ENCODE results near the gene VSX1. TPM values are rescaled to one million over a fixed set of nuclear protein-coding genes. Genes with fewer than 3 reads are reported as not detected.
A peak's percentile ranks its signal among the peaks of the same experiment; 100 is the strongest.

The VSX1 gene
- total RNA-seq, 2 donors from 2014 or later = not detected

- Mint-ChIP-seq H3K36me3 (ENCODE audit: low read depth) (no peaks in the 10 kb centered on the region), H3K4me1 (peaks cover 8% of the 10 kb centered on the region), H3K9me3 (no peaks in the 10 kb centered on the region), H3K27ac (no peak overlapping the region), H3K27me3 (ENCODE audit: insufficient read depth) (peaks cover 97% of the 10 kb centered on the region), H3K4me3 (peak overlapping the region; percentile 24)
- TF ChIP-seq, protein P1, sequence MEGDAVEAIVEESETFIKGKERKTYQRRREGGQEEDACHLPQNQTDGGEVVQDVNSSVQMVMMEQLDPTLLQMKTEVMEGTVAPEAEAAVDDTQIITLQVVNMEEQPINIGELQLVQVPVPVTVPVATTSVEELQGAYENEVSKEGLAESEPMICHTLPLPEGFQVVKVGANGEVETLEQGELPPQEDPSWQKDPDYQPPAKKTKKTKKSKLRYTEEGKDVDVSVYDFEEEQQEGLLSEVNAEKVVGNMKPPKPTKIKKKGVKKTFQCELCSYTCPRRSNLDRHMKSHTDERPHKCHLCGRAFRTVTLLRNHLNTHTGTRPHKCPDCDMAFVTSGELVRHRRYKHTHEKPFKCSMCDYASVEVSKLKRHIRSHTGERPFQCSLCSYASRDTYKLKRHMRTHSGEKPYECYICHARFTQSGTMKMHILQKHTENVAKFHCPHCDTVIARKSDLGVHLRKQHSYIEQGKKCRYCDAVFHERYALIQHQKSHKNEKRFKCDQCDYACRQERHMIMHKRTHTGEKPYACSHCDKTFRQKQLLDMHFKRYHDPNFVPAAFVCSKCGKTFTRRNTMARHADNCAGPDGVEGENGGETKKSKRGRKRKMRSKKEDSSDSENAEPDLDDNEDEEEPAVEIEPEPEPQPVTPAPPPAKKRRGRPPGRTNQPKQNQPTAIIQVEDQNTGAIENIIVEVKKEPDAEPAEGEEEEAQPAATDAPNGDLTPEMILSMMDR (conservative IDR thresholded peaks at IDR 0.05) = no peak
- H3K27me3 ChIP-seq (ENCODE audit: control insufficient read depth, insufficient read depth, low read length, poor library complexity, severe bottlenecking) = peaks cover 100% of the 10 kb centered on the region
- H3K27ac ChIP-seq (ENCODE audit: low read depth, low read length) = no peak overlapping the region
- H3K9ac ChIP-seq (ENCODE audit: extremely low read depth, low read length, poor library complexity, severe bottlenecking) = no peak overlapping the region
- no peak for DNase-seq
- no peaks in the 10 kb centered on the region for H3K4me1 ChIP-seq (ENCODE audit: control insufficient read depth, insufficient read depth, low read length)
- no peaks in the 10 kb centered on the region for H3K9me3 ChIP-seq (ENCODE audit: control insufficient read depth, low read length)
- no peaks in the 10 kb centered on the region for H3K36me3 ChIP-seq (ENCODE audit: control insufficient read depth, insufficient read depth, low read length)
- 2 to 4% methylated on average over 33 to 44 of the region's 44 CpGs for WGBS, 2 experiments (ENCODE audit: insufficient coverage in 1 of 2, insufficient read length in 1 of 2)
- peak overlapping the region; percentile 73 for H3K4me3 ChIP-seq (ENCODE audit: low read length)
Observed at GRCh38 chr20:25083141-25083772, 1.3 kb upstream of the VSX1 start.

GRCh38 chr20:25082498-25082873 lies 545 bp upstream of the VSX1 start:
- no peak overlapping the region for H3K4me3 Mint-ChIP-seq
- H3K9me3 ChIP-seq (ENCODE audit: control insufficient read depth, low read length) = no peaks in the 10 kb centered on the region
- no peak for DNase-seq

DNA sequence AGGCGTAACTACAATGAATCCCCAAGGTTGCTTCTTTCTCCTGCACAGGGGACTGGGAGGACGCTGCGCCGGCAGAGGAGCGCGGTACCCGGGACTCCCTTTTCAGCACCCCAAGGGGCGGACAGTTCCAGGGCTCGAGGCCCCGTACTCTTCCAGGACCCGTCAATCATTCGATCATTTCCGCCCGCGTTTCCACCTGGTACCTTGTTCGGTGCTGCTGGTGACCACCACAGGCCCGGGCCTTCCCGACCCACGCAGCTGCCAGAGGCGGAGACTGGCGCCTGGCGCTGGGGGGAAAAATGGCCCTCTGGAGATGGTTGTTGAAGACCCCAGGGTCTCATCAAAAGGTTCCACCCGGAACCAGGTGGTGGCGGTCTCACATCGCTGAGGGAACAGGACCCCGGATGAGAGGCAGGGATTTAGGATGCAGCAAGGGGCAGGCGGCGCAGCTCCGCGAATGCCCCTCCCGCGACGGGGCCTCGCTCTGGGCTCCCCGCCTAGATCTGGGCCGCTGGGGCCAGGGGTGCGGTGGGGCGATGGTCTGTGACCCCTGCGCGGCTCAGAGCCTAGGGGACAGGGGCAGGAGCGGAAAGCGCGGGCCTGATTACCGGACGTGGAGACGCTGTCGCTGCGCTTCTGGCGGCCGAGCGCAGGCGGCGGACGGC lies 744 bp downstream of the VSX1 start:
- TF ChIP-seq, protein P1 (conservative IDR thresholded peaks at IDR 0.05) = peak; percentile 69
- 4 to 5% methylated on average over 27 to 54 of the region's 54 CpGs for WGBS, 2 experiments (ENCODE audit: insufficient coverage in 1 of 2, insufficient read length in 1 of 2)
- peak overlapping the region; percentile 50 for H3K4me3 ChIP-seq (ENCODE audit: low read length)
- no peak overlapping the region for H3K27ac Mint-ChIP-seq
- no peaks in the 10 kb centered on the region for H3K36me3 ChIP-seq (ENCODE audit: control insufficient read depth, insufficient read depth, low read length)
- peaks cover 96% of the 10 kb centered on the region for H3K27me3 Mint-ChIP-seq (ENCODE audit: insufficient read depth)
- H3K27me3 ChIP-seq (ENCODE audit: control insufficient read depth, insufficient read depth, low read length, poor library complexity, severe bottlenecking) = peaks cover 98% of the 10 kb centered on the region
- no peaks in the 10 kb centered on the region for H3K4me1 ChIP-seq (ENCODE audit: control insufficient read depth, insufficient read depth, low read length)
- no peak overlapping the region for H3K9ac ChIP-seq (ENCODE audit: extremely low read depth, low read length, poor library complexity, severe bottlenecking)
- no peaks in the 10 kb centered on the region for H3K9me3 Mint-ChIP-seq
- no peaks in the 10 kb centered on the region for H3K36me3 Mint-ChIP-seq (ENCODE audit: low read depth)
- H3K9me3 ChIP-seq (ENCODE audit: control insufficient read depth, low read length) = no peaks in the 10 kb centered on the region
- H3K27ac ChIP-seq (ENCODE audit: low read depth, low read length) = no peak overlapping the region
- DNase-seq = peak; percentile 93
- H3K4me3 Mint-ChIP-seq = peak overlapping the region; percentile 46
- peaks cover 8% of the 10 kb centered on the region for H3K4me1 Mint-ChIP-seq

More at GRCh38 chr20:25082498-25082873, 545 bp upstream of the VSX1 start:
- TF ChIP-seq, protein P1 (conservative IDR thresholded peaks at IDR 0.05) = peak; percentile 13
- Histone ChIP-seq H3K9ac (ENCODE audit: extremely low read depth, low read length, poor library complexity, severe bottlenecking) (no peak overlapping the region), H3K27ac (ENCODE audit: low read depth, low read length) (no peak overlapping the region), H3K27me3 (ENCODE audit: control insufficient read depth, insufficient read depth, low read length, poor library complexity, severe bottlenecking) (peaks cover 100% of the 10 kb centered on the region), H3K4me1 (ENCODE audit: control insufficient read depth, insufficient read depth, low read length) (no peaks in the 10 kb centered on the region), H3K4me3 (ENCODE audit: low read length) (no peak overlapping the region), H3K36me3 (ENCODE audit: control insufficient read depth, insufficient read depth, low read length) (no peaks in the 10 kb centered on the region)
- Mint-ChIP-seq H3K4me1 (peaks cover 8% of the 10 kb centered on the region), H3K9me3 (no peaks in the 10 kb centered on the region), H3K36me3 (ENCODE audit: low read depth) (no peaks in the 10 kb centered on the region), H3K27me3 (ENCODE audit: insufficient read depth) (peaks cover 98% of the 10 kb centered on the region), H3K27ac (no peak overlapping the region)
- WGBS, 2 experiments (ENCODE audit: insufficient coverage in 1 of 2, insufficient read length in 1 of 2) = 25 to 45% methylated on average over 2 to 9 of the region's 9 CpGs

Measured in endodermal cell (in vitro differentiated cells).